ENCODE measurements around the gene ZNF14. TPM values are rescaled to one million over a fixed set of nuclear protein-coding genes. Genes with fewer than 3 reads are reported as not detected.
"Not testable (repeated sequence)": the region's sequence is repeated elsewhere in the genome, so short reads cannot be mapped to it uniquely, and the experiment has no call there.

ZNF14 gene
- polyA plus RNA-seq, 2 donors: 2.2 to 2.3 TPM

DNA sequence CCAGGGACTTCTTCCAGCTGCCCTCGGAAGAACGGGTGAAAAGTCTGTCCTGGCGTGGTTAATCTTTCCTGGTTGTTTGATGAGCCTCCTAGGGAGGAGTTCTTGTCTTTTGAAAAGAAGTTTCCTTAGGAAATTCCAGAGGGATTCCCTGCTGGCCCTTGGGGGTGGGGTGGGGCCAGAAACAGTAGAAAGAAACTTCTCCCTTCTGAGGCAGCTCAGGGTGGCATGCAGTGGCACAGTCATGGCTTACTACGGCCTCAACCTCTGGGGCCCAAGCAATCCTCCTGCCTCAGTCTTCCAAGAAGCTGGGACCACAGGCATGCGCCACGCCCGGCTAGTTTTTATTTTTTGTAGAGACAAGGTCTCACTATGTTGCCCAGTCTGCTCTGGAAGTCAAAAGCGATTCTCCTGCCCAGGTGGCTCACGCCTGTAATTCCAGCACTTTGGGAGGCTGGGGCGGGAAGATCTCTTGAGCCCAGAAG, 62.8 kb downstream of the ZNF14 start:
- no peaks in the 10 kb centered on the region for H3K9me3 ChIP-seq (ENCODE audit: control insufficient read depth in 2 of 2, insufficient read depth in 1 of 2, low read depth in 1 of 2, low read length in 1 of 2)
- H3K4me3 ChIP-seq (ENCODE audit: low read depth in 1 of 2, low read length in 2 of 2): peak overlapping the region; percentile 84 to 92
- H3K27ac ChIP-seq (ENCODE audit: low read depth in 2 of 2, low read length in 1 of 2): peak overlapping the region in 1 of 2 donors; percentile 22
- H3K27me3 ChIP-seq (ENCODE audit: control insufficient read depth in 1 of 2, insufficient read depth in 2 of 2, low read length in 2 of 2): no peaks in the 10 kb centered on the region
- no peaks in the 10 kb centered on the region for H3K36me3 ChIP-seq (ENCODE audit: control insufficient read depth in 2 of 2, insufficient read depth in 2 of 2, low read length in 1 of 2)
- WGBS, 2 donors: 69 to 73% methylated on average over 10 of the region's 10 CpGs
- H3K4me1 ChIP-seq (ENCODE audit: control insufficient read depth in 2 of 2, insufficient read depth in 2 of 2, low read length in 1 of 2): peaks cover 2 to 3% of the 10 kb centered on the region in 2 donors

DNA sequence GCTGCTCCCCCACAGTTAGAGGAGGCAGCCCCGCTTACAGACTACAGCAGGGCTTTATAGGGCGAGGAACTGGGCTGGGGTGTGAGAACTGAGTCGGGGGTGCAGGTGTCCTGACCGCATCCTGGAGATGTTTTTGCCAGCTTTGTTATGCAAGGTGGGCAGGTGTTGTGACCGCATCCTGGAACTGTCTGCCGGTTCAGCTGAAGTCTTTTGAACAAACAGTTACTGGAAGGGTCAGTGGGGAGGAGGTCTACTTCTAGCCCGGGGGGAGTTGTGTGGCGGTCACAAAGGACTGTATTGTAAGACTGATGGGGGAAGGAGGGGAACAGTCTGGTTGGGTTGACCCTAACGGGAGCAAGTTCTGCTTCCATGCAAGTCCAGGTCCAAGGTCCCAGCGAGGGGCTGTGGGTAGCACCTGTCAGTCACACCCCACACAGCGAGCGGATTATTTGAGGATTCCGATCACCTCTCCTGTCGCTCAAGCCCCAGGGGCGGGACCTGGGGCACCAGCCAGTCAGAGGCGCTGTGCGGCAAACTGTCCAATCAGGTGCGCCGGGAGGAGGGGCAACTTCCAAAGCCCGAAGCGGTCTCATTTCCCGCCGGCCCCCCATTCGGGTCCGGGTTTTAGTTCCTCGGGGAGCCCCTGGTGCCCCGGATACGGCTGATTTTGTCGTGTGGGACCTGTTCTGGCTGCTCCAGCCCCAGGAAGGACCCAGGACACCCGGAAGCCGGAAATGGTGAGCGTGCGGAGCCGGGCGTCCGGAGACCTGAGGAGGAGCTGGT, 64.5 kb downstream of the ZNF14 start, which contains the start of gene ZNF101:
Gene ZNF101, plus strand, starts transcription at position 610 of the 783 bp plus-strand sequence. Its CDS starts 125 bp downstream, at position 735.
- no peaks in the 10 kb centered on the region for H3K27me3 ChIP-seq (ENCODE audit: control insufficient read depth in 1 of 2, insufficient read depth in 2 of 2, low read length in 2 of 2)
- H3K4me1 ChIP-seq (ENCODE audit: control insufficient read depth in 2 of 2, insufficient read depth in 2 of 2, low read length in 1 of 2): peaks cover 2 to 3% of the 10 kb centered on the region in 2 donors
- H3K36me3 ChIP-seq (ENCODE audit: control insufficient read depth in 2 of 2, insufficient read depth in 2 of 2, low read length in 1 of 2): no peaks in the 10 kb centered on the region
- 6% methylated on average over 29 to 36 of the region's 36 CpGs for WGBS, 2 donors
- peak within 1 kb of the TSS; percentile 84 to 92 for H3K4me3 ChIP-seq (ENCODE audit: low read depth in 1 of 2, low read length in 2 of 2)
- H3K9me3 ChIP-seq (ENCODE audit: control insufficient read depth in 2 of 2, insufficient read depth in 1 of 2, low read depth in 1 of 2, low read length in 1 of 2): no peaks in the 10 kb centered on the region
- peak within 1 kb of the TSS; percentile 92 to 93 for H3K27ac ChIP-seq (ENCODE audit: low read depth in 2 of 2, low read length in 1 of 2)

DNA sequence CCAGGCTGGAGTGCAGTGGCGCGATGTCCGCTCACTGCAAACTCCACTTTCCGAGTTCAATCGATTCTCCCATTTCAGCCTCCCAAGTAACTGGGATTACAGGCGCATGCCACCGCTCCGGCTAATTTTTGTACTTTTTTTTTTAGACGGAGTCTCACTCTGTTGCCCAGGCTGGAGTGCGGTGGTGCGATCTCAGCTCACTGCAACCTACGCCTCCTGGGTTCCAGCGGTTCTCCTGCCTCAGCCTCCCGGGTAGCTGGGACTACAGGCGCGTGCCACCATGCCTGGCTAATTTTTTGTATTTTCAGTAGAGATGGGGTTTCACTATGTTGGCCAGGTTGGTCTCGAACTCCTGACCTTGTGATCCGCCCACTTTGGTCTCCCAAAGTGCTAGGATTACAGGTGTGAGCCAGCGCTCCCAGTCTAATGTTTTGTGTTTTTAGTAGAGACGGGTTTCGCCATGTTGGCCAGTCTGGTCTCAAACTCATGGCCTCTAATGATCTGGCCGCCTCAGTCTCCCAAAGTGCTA, 67.4 kb downstream of the ZNF14 start:
- WGBS, 2 donors: 97 to 99% methylated on average over 22 of the region's 22 CpGs
- H3K4me1 ChIP-seq (ENCODE audit: control insufficient read depth in 2 of 2, insufficient read depth in 2 of 2, low read length in 1 of 2); H3K27me3 ChIP-seq (ENCODE audit: control insufficient read depth in 1 of 2, insufficient read depth in 2 of 2, low read length in 2 of 2); H3K27ac ChIP-seq (ENCODE audit: low read depth in 2 of 2, low read length in 1 of 2); H3K4me3 ChIP-seq (ENCODE audit: low read depth in 1 of 2, low read length in 2 of 2); H3K9me3 ChIP-seq (ENCODE audit: control insufficient read depth in 2 of 2, insufficient read depth in 1 of 2, low read depth in 1 of 2, low read length in 1 of 2); H3K36me3 ChIP-seq (ENCODE audit: control insufficient read depth in 2 of 2, insufficient read depth in 2 of 2, low read length in 1 of 2): not testable (repeated sequence)

DNA sequence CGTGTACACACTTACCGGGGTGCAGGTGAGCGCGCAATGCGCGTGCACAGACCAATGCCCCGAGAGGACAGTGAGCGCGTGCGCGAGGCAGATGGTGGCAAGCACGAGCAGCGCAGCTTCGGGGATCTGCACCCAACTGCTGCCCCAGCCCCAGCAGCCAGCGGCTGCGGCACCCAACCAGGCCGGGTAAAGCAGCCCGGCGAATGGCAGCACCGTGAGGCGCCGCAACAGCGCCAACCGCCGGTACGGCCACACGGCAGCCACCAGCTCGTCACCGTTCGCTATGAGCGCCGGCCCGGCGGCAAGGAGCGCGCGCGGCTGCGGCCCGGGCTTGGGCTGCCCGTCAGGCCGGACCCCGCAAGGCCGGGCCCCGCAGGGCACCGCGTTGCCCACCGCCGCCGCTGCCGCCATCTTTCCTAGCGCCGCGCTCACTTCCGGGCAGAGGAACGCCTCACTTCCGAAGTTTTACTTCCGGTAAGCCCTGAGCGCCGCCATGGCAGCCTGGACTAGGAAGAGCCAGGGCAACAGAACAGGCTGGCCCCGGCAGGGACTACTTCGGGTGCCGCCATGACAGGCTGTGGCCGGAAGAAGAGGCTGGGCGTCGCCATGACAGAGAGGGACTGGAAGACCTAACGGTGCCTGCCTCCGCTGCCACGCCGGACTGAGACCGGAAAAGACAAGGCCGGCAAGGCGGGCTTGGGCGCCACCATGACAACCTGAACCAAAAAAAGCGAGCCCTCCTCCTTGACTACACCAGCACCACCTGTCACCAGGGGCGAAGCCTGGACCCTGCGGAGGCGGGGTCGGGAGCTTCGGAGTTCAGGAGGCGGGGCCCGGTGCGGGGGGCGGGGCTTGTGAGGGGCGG, 69.4 kb downstream of the ZNF14 start, which contains the start of gene ATP13A1:
Gene ATP13A1, minus strand, starts transcription at position 421 of the 865 bp plus-strand sequence. Its CDS starts 10 bp downstream, at position 411.
- H3K9me3 ChIP-seq (ENCODE audit: control insufficient read depth in 2 of 2, insufficient read depth in 1 of 2, low read depth in 1 of 2, low read length in 1 of 2): no peaks in the 10 kb centered on the region
- no peaks in the 10 kb centered on the region for H3K27me3 ChIP-seq (ENCODE audit: control insufficient read depth in 1 of 2, insufficient read depth in 2 of 2, low read length in 2 of 2)
- H3K4me3 ChIP-seq (ENCODE audit: low read depth in 1 of 2, low read length in 2 of 2): peak within 1 kb of the TSS; percentile 83 to 85
- H3K4me1 ChIP-seq (ENCODE audit: control insufficient read depth in 2 of 2, insufficient read depth in 2 of 2, low read length in 1 of 2): peaks cover 4 to 17% of the 10 kb centered on the region in 2 donors
- peaks cover 0 to 10% of the 10 kb centered on the region in 2 donors for H3K36me3 ChIP-seq (ENCODE audit: control insufficient read depth in 2 of 2, insufficient read depth in 2 of 2, low read length in 1 of 2)
- 0% methylated on average over 77 to 85 of the region's 85 CpGs for WGBS, 2 donors
- peak within 1 kb of the TSS; percentile 91 to 98 for H3K27ac ChIP-seq (ENCODE audit: low read depth in 2 of 2, low read length in 1 of 2)

DNA sequence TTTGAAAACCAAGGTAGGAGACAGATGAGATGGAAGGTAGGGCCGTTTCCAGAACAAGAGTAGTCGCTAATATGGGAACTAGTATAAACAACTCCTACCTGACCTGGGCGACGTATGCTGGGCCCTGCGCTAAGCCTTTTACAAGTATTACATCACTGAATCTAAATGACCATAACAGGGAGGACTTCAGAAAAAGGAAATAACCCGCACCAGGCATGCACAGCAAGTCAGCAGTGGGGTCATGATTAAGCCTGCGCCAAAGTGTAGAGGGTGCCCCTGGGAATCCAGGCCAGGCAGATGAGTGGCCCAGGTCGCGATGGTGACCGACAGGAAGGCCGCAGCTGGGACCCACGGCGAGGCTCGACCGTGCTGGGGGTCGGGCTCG, 70.0 kb downstream of the ZNF14 start:
- Histone ChIP-seq H3K4me3 (ENCODE audit: low read depth in 1 of 2, low read length in 2 of 2) (peak overlapping the region; percentile 83 to 85), H3K36me3 (ENCODE audit: control insufficient read depth in 2 of 2, insufficient read depth in 2 of 2, low read length in 1 of 2) (peaks cover 0 to 11% of the 10 kb centered on the region in 2 donors), H3K4me1 (ENCODE audit: control insufficient read depth in 2 of 2, insufficient read depth in 2 of 2, low read length in 1 of 2) (peaks cover 4 to 17% of the 10 kb centered on the region in 2 donors), H3K27me3 (ENCODE audit: control insufficient read depth in 1 of 2, insufficient read depth in 2 of 2, low read length in 2 of 2) (no peaks in the 10 kb centered on the region), H3K9me3 (ENCODE audit: control insufficient read depth in 2 of 2, insufficient read depth in 1 of 2, low read depth in 1 of 2, low read length in 1 of 2) (no peaks in the 10 kb centered on the region), H3K27ac (ENCODE audit: low read depth in 2 of 2, low read length in 1 of 2) (peak overlapping the region; percentile 91 to 98)
- 4 to 6% methylated on average over 17 of the region's 17 CpGs for WGBS, 2 donors

DNA sequence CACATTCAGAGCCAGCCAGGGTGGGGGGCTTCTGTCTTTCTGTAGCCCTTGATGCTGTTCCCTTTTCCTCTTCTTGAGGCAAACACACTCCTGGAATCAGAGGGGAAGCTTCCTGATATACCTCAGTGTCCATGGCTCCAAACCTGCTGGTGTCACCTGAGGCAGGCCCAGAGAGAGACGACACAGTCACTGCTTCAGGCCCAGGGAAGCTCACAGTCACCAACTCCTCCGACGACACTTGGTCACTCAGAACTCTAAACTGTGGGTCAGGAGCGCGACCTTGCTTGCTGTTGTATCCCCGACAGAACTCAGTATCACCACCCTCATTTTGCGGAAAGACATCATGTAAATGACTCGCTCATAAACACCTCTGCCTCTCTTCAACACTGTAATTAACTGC, 70.6 kb downstream of the ZNF14 start:
- H3K9me3 ChIP-seq (ENCODE audit: control insufficient read depth in 2 of 2, insufficient read depth in 1 of 2, low read depth in 1 of 2, low read length in 1 of 2): no peaks in the 10 kb centered on the region
- peaks cover 0 to 13% of the 10 kb centered on the region in 2 donors for H3K36me3 ChIP-seq (ENCODE audit: control insufficient read depth in 2 of 2, insufficient read depth in 2 of 2, low read length in 1 of 2)
- H3K4me1 ChIP-seq (ENCODE audit: control insufficient read depth in 2 of 2, insufficient read depth in 2 of 2, low read length in 1 of 2): peaks cover 4 to 17% of the 10 kb centered on the region in 2 donors
- no peaks in the 10 kb centered on the region for H3K27me3 ChIP-seq (ENCODE audit: control insufficient read depth in 1 of 2, insufficient read depth in 2 of 2, low read length in 2 of 2)
- WGBS, 2 donors: 81% methylated on average over 8 of the region's 8 CpGs
- H3K4me3 ChIP-seq (ENCODE audit: low read depth in 1 of 2, low read length in 2 of 2): peak overlapping the region; percentile 83 to 85
- peak overlapping the region in 1 of 2 donors; percentile 68 for H3K27ac ChIP-seq (ENCODE audit: low read depth in 2 of 2, low read length in 1 of 2)

DNA sequence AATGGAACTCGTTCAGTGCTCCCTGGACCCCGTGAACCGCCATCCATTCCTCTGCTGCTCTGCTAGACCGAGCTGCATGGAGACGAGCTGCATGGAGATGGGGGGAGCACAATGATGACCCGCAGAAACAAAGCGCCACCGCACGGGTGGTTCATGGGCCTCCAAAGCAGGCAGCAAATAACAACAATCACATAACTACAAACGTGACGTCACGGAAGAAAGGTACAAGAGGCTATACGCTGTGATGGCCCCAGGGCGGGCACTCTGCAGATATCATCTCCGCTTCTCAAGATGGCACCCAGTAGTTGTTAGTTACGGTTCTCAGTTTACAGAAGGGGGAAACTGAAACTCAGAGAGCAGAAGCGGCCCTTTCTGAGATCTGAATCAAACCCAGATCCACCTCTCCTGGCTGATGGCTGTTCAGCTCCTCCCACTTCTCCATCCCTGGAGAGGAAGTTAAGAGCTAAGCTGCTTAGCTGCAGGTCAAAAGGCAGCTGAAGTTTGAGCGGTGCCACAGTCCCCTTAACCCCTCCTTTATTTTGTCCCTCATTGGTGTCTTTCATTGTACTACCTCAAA, 71.1 kb downstream of the ZNF14 start:
- H3K4me3 ChIP-seq (ENCODE audit: low read depth in 1 of 2, low read length in 2 of 2): peak overlapping the region in 1 of 2 donors; percentile 85

DNA sequence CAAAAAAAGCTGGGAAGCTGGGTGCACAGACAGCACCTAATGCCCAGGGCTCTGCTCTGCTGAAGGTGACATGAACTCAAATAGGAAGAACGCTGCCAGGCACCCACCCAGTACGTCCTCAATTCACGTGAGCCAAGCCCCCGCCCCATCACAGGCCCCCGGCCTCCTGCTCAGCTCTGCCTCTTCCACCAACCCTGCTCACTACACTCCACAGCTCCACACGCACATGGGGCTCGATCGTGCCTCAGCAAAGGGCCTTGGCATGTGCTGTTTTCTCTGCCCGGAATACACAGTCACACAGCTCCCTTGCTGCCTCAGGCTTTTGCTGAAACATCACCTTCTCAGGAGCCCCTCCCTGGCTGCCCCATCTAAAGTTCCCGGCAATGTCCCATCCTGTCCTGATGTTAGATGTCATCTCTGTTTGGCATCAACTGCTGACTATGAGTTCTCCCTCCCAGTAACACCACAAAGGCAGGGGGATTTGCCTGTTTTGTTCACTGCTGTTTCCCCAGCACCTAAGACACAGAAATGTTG, 71.7 kb downstream of the ZNF14 start:
- Histone ChIP-seq H3K4me1 (ENCODE audit: control insufficient read depth in 2 of 2, insufficient read depth in 2 of 2, low read length in 1 of 2) (peaks cover 4 to 17% of the 10 kb centered on the region in 2 donors), H3K36me3 (ENCODE audit: control insufficient read depth in 2 of 2, insufficient read depth in 2 of 2, low read length in 1 of 2) (peaks cover 0 to 24% of the 10 kb centered on the region in 2 donors), H3K27ac (ENCODE audit: low read depth in 2 of 2, low read length in 1 of 2) (no peak overlapping the region), H3K4me3 (ENCODE audit: low read depth in 1 of 2, low read length in 2 of 2) (no peak overlapping the region), H3K9me3 (ENCODE audit: control insufficient read depth in 2 of 2, insufficient read depth in 1 of 2, low read depth in 1 of 2, low read length in 1 of 2) (no peaks in the 10 kb centered on the region), H3K27me3 (ENCODE audit: control insufficient read depth in 1 of 2, insufficient read depth in 2 of 2, low read length in 2 of 2) (no peaks in the 10 kb centered on the region)
- 84% methylated on average over 10 of the region's 10 CpGs for WGBS, 2 donors

More for the DNA sequence above, 71.1 kb downstream of the ZNF14 start:
- 70 to 74% methylated on average over 18 of the region's 18 CpGs for WGBS, 2 donors
- Histone ChIP-seq H3K36me3 (ENCODE audit: control insufficient read depth in 2 of 2, insufficient read depth in 2 of 2, low read length in 1 of 2) (peaks cover 0 to 19% of the 10 kb centered on the region in 2 donors), H3K4me1 (ENCODE audit: control insufficient read depth in 2 of 2, insufficient read depth in 2 of 2, low read length in 1 of 2) (peaks cover 4 to 17% of the 10 kb centered on the region in 2 donors), H3K27ac (ENCODE audit: low read depth in 2 of 2, low read length in 1 of 2) (no peak overlapping the region), H3K9me3 (ENCODE audit: control insufficient read depth in 2 of 2, insufficient read depth in 1 of 2, low read depth in 1 of 2, low read length in 1 of 2) (no peaks in the 10 kb centered on the region), H3K27me3 (ENCODE audit: control insufficient read depth in 1 of 2, insufficient read depth in 2 of 2, low read length in 2 of 2) (no peaks in the 10 kb centered on the region)
